Activated CD8-positive, alpha-beta memory T cell treated with anti-CD3 and anti-CD28 coated beads, Interleukin-2, amount 10 ng/mL, durations not matched to agents 7 days and 5 days (primary cell): ENCODE data around the gene CD28. TPM values are rescaled to one million over a fixed set of nuclear protein-coding genes. Genes with fewer than 3 reads are reported as not detected.

Experiments used
- ATAC-seq: fragments of 150-1000 bp; cut with Tn5 transposase; one replicate; pipeline ENCODE4 v1.10.0; 2021; ENCODE audit warnings: moderate library complexity
- CTCF ChIA-PET: fragments of 350-600 bp; sonication (Branson Sonifier 250); formaldehyde crosslinking; loops from one replicate; lab custom pipeline; 2021; ENCODE audit warnings: antibody characterized with exemption; lab: Charles Lee
- DNase-seq: peaks from one replicate; pipeline ENCODE4 v3.0.0-alpha.2; 2020
- H3K27ac Mint-ChIP-seq: one replicate; pipeline ENCODE4 v1.8.0; 2021; ENCODE audit warnings: mild to moderate bottlenecking, mixed read lengths
- H3K27me3 Mint-ChIP-seq: one replicate; pipeline ENCODE4 v1.8.0; 2021; ENCODE audit warnings: mixed read lengths
- H3K36me3 Mint-ChIP-seq: one replicate; pipeline ENCODE4 v1.8.0; 2021; ENCODE audit warnings: mild to moderate bottlenecking, mixed read lengths
- H3K4me1 Mint-ChIP-seq: one replicate; pipeline ENCODE4 v1.8.0; 2021; ENCODE audit warnings: mixed read lengths
- H3K4me3 Mint-ChIP-seq: one replicate; pipeline ENCODE4 v1.8.0; 2021; ENCODE audit warnings: mild to moderate bottlenecking, moderate library complexity, mixed read lengths
- H3K9me3 Mint-ChIP-seq: one replicate; pipeline ENCODE4 v1.8.0; 2022; ENCODE audit warnings: low read depth, mixed read lengths
- total RNA-seq, 2 experiments: library from RNA; stranded (reverse); gene quantifications; one replicate each; pipeline ENCODE4 v1.2.3, GENCODE V29; 2021

CD28 gene
- 10 to 100 TPM; 30.5 to 35.7 TPM for total RNA-seq

DNA sequence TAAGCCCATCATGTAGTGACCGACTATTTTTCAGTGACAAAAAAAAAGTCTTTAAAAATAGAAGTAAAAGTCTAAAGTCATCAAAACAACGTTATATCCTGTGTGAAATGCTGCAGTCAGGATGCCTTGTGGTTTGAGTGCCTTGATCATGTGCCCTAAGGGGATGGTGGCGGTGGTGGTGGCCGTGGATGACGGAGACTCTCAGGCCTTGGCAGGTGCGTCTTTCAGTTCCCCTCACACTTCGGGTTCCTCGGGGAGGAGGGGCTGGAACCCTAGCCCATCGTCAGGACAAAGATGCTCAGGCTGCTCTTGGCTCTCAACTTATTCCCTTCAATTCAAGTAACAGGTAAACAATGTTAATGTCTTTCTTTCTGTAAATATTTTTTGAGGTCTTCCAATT lies at the start of gene CD28:
CD28 (plus strand) TSS at position 237 of the 400 bp plus-strand sequence; CDS start at position 295, 58 bp downstream.
- peak within 1 kb of the TSS; percentile 95 for H3K27ac Mint-ChIP-seq
- no peaks in the 10 kb centered on the region for H3K27me3 Mint-ChIP-seq
- H3K4me3 Mint-ChIP-seq: peak within 1 kb of the TSS; percentile 87
- peak; percentile 96 for DNase-seq
- CTCF ChIA-PET: interaction anchor here (1.3 to 4.8 kb wide), 4 partner anchors 12 to 44 kb away, joined by 4 to 16 read pairs (median 6); no protein-coding TSS in a partner anchor
- H3K36me3 Mint-ChIP-seq: peaks cover 22% of the 10 kb centered on the region
- peaks cover 49% of the 10 kb centered on the region for H3K4me1 Mint-ChIP-seq
- ATAC-seq: peak; percentile 87
- no peaks in the 10 kb centered on the region for H3K9me3 Mint-ChIP-seq

DNA sequence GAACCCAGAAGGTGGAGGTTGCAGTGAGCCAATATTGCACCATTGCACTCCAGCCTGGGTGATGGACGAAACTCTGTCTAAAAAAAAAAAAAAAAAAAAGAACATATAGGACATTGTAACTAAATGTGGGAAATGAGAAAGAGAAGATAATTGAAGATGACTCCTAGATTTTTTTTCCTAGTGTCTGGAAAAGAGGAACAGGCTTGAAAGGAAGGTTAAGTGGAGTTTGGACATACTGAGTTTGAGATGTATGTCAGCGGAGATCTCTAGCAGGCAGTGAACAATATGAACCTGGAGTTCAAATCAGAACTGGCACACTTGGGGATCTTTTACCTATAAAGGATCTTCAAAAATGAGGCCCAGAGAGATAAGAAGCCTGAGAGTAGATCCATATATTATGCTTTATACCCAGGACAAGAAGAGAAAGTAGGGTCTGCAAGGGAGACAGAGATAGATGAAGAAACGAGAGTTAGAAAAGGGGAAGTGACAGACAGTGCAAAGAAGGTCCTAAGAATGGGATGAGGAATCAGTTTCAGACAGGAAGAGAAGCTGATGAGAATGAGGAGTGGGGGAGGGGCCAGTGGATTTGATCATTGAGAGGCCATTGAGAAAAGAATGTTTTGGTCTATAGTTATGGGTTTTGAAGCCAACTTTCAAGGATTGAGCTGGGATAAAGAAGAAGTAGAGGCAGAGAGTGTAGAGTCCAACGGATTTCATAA lies 46.9 kb upstream of the CD28 start:
- H3K4me3 Mint-ChIP-seq: no peak overlapping the region
- peaks cover 7% of the 10 kb centered on the region for H3K4me1 Mint-ChIP-seq
- H3K27me3 Mint-ChIP-seq: peaks cover 6% of the 10 kb centered on the region
- CTCF ChIA-PET: no interaction called here
- H3K36me3 Mint-ChIP-seq: peaks cover 1% of the 10 kb centered on the region
- ATAC-seq: no peak
- no peak overlapping the region for H3K27ac Mint-ChIP-seq
- H3K9me3 Mint-ChIP-seq: peaks cover 3% of the 10 kb centered on the region
- DNase-seq: no peak

DNA sequence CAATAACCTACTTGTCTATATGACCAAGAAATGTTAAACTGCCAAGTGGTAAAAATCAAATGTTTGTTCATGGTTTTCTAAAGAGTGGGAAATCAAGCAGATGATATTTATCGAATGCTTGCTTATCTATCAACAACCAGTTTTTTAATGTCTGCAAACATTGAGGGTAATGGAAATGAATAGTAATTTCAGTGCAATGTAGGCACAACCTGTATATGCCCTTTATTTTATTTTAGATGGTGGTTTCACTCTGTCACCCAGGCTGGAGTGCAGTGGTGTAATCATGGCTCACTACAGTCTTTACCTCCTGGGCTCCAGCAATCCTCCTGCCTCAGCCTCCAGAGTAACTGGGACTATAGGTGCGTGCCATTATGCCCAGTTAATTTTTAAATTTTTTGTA lies 46.0 kb upstream of the CD28 start:
- ATAC-seq (no peak), DNase-seq (no peak)
- CTCF ChIA-PET: no interaction called here
- H3K9me3 Mint-ChIP-seq: peaks cover 3% of the 10 kb centered on the region
- H3K4me1 Mint-ChIP-seq: peaks cover 7% of the 10 kb centered on the region
- peaks cover 1% of the 10 kb centered on the region for H3K36me3 Mint-ChIP-seq
- H3K27ac Mint-ChIP-seq: no peak overlapping the region
- H3K27me3 Mint-ChIP-seq: no peaks in the 10 kb centered on the region
- no peak overlapping the region for H3K4me3 Mint-ChIP-seq

DNA sequence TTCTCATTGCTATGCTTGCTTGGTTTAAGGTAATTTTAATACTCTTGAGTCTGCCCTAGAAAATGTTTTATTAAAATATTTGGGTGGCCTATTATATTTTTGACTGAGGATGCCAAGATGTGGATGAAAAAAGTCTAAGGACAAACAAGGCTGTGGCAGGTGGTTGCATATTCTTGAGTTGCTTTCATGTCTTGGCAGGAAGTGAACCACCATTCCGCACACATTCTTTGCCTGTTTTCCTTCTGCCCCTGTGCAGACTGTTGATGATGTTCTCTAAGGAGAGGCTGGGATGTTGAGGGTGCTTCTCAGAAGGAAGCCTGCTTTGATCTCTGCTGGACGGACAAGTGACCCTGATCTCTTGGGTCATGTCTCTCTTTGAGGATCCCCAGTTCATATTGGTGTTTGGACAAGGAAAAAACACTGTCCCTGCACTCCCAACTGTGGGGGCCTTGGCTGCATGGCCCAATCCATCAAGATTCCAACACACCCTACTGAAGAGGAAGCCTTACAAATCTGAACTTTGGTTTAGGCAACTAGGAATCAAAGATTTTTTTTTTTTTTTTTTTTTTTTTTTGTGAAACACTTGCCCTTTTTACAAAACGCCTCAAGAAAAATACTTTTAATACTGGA lies 45.0 kb upstream of the CD28 start:
- peaks cover 1% of the 10 kb centered on the region for H3K36me3 Mint-ChIP-seq
- H3K27ac Mint-ChIP-seq: no peak overlapping the region
- peaks cover 3% of the 10 kb centered on the region for H3K9me3 Mint-ChIP-seq
- CTCF ChIA-PET: no interaction called here
- no peak for ATAC-seq
- H3K27me3 Mint-ChIP-seq: no peaks in the 10 kb centered on the region
- DNase-seq: no peak
- no peak overlapping the region for H3K4me3 Mint-ChIP-seq
- peaks cover 4% of the 10 kb centered on the region for H3K4me1 Mint-ChIP-seq

DNA sequence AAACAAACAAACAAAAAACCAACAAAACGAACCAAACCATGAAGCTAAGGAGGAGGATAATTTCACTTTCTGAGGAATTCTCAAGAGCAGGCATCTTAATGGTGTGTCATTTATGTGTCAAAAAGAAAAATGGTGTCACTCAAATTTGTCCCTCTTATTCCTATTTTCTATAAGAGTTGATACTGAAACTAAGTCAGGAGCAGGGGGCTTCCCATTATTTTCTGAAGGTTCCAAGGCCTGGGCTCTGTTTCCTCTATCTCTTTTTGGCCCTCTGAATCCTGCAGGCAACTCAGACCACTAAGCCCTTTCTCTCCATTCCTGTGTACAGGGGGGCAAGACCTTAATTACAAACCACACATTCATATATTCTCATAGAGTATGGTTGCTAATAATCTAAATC lies 44.0 kb upstream of the CD28 start:
- no peak overlapping the region for H3K4me3 Mint-ChIP-seq
- peaks cover 4% of the 10 kb centered on the region for H3K4me1 Mint-ChIP-seq
- no peaks in the 10 kb centered on the region for H3K27me3 Mint-ChIP-seq
- ATAC-seq (no peak), DNase-seq (no peak)
- H3K9me3 Mint-ChIP-seq: peaks cover 3% of the 10 kb centered on the region
- H3K36me3 Mint-ChIP-seq: peaks cover 1% of the 10 kb centered on the region
- no peak overlapping the region for H3K27ac Mint-ChIP-seq
- CTCF ChIA-PET: no interaction called here

DNA sequence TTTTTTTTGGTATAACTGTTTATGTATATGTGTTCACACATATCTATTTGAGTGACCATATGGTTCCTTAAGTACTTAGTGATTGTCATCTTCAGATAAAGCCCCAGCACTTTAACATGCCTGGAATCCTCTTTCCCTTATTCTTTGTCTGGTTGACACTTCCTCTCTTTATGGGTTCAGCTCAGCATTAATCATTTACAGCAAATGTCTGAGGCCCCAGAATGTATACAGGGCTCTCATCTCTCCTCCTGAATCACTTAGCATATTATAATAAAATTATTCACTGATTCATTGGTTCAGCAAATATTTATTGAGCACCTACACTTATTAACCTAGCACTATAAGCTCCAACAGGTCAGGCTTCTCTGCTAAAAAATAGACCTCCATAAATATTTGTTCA lies 43.5 kb upstream of the CD28 start:
- Mint-ChIP-seq H3K4me1 (peaks cover 4% of the 10 kb centered on the region), H3K9me3 (peaks cover 3% of the 10 kb centered on the region), H3K36me3 (peaks cover 1% of the 10 kb centered on the region), H3K27ac (no peak overlapping the region), H3K4me3 (no peak overlapping the region), H3K27me3 (no peaks in the 10 kb centered on the region)
- ATAC-seq: no peak
- CTCF ChIA-PET: no interaction called here
- DNase-seq: no peak

DNA sequence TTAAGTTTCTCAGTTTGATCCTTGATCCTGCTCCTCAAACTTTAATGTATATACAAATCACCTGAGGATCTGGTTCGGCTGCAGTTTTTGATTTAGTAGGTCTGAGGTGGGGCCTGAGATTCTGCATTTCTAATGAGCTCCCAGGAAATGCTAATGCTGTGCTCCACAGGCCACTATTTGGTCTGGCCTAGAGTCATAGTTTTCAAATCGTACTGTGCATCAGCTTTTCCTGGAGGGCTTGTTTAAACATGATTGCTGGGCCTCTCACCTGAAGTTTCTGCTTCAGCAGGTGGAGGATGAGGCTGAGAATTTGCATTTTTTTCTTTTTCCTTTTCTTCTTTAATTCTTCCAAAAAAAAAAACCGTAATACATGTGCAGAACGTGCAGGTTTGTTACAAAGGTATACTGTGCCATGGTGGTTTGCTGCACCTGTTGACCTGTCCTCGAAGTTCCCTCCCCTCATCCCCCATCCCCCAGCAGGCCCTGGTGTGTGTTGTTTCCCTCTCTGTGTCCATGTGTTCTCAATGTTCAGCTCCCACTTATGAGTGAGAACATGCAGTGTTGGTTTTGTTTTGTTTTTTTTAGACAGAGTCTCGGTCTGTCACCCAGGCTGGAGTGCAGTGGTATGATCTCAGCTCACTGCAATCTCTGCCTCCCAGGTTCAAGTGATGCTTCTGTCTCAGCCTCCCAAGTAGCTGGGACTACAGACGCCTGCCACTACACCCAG lies 42.2 kb upstream of the CD28 start:
- no peak overlapping the region for H3K27ac Mint-ChIP-seq
- peaks cover 4% of the 10 kb centered on the region for H3K4me1 Mint-ChIP-seq
- no peaks in the 10 kb centered on the region for H3K36me3 Mint-ChIP-seq
- CTCF ChIA-PET: no interaction called here
- ATAC-seq (no peak), DNase-seq (no peak)
- no peaks in the 10 kb centered on the region for H3K9me3 Mint-ChIP-seq
- no peak overlapping the region for H3K4me3 Mint-ChIP-seq
- H3K27me3 Mint-ChIP-seq: no peaks in the 10 kb centered on the region

DNA sequence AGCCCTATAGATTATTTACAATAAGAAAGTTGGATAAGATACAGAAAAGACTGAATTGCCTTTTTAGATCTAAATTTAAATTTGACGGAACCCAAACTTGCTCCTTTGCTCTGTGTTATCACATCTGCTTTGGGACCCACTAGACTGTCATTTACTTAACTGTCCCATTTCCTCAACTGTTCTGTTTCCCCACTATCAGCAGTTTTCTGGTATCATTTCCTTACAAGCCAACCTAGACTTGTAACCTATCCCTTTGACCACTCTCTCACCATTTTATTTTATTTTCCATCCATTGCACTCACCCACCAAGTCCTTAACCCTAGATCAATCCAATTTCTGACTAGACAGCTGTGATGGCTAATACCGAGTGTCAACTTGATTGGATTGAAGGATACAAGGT lies 38.6 kb upstream of the CD28 start:
- no peak overlapping the region for H3K4me3 Mint-ChIP-seq
- DNase-seq (no peak), ATAC-seq (no peak)
- H3K27ac Mint-ChIP-seq: no peak overlapping the region
- CTCF ChIA-PET: no interaction called here
- H3K27me3 Mint-ChIP-seq: no peaks in the 10 kb centered on the region
- no peaks in the 10 kb centered on the region for H3K9me3 Mint-ChIP-seq
- H3K4me1 Mint-ChIP-seq: no peaks in the 10 kb centered on the region
- H3K36me3 Mint-ChIP-seq: peaks cover 1% of the 10 kb centered on the region

DNA sequence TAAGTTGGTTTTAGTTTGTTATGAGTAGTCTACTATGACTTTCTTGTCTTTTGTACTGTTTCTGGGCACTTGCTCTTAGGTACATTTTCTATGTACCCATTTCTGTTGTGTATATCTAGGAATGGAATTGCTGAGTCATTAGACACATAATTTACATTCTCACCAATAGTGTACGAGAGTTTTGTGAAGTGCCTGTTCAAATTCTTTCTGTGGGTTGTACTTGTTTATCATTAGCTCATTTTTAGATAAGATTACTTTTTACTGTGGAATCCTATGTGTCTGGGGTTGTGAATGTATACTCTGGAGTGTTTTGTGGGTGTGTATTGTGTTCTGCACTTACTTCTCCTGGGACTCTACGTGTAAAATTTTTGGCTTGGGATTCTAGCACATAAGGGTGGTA lies 36.6 kb upstream of the CD28 start:
- ATAC-seq (no peak), DNase-seq (no peak)
- Mint-ChIP-seq H3K4me1 (peaks cover 17% of the 10 kb centered on the region), H3K27me3 (no peaks in the 10 kb centered on the region), H3K27ac (no peak overlapping the region), H3K9me3 (no peaks in the 10 kb centered on the region), H3K4me3 (no peak overlapping the region), H3K36me3 (peaks cover 8% of the 10 kb centered on the region)
- CTCF ChIA-PET: no interaction called here

DNA sequence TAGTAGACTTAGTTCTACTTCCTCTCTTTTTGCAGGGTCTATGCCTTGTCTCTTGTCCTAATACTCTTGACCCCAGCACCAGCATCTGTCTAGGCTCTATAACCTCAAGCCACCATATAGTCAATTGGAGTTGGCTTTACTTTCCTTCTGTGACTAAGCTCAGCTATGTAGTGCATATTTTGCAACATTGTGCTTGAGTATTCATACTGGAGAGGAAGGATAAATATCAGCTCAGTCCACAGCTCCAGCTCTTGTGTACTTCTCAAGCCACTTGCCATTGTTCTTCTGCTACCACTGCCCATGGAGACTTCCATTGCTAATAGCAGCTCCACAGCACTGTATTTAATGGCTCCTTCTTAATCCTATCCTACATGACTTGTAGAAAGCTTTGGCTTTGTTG lies 35.5 kb upstream of the CD28 start:
- ATAC-seq (no peak), DNase-seq (no peak)
- no peak overlapping the region for H3K4me3 Mint-ChIP-seq
- H3K9me3 Mint-ChIP-seq: no peaks in the 10 kb centered on the region
- peaks cover 2% of the 10 kb centered on the region for H3K27me3 Mint-ChIP-seq
- H3K27ac Mint-ChIP-seq: no peak overlapping the region
- CTCF ChIA-PET: no interaction called here
- peaks cover 8% of the 10 kb centered on the region for H3K36me3 Mint-ChIP-seq
- peaks cover 22% of the 10 kb centered on the region for H3K4me1 Mint-ChIP-seq

DNA sequence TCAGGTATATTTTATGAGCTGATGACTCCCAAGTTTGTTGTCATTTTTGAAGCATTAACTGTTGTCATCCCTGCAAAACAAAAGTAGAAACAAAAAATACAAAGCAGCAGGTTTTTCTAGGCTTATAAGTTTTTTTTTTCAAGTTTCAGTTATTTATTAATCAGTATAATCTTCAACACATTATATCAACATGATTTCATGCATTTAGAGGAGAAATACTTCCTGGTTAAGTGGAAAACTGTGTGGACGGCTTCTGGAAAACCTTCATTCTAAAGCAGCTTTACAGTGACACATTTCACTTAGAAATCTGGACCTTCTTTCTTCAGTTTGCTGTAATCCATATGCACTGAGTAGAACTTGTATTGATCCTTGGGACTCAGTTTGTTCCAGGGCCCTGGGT lies 34.6 kb upstream of the CD28 start:
- Mint-ChIP-seq H3K36me3 (peaks cover 8% of the 10 kb centered on the region), H3K4me3 (no peak overlapping the region), H3K9me3 (no peaks in the 10 kb centered on the region), H3K27ac (no peak overlapping the region), H3K4me1 (peaks cover 22% of the 10 kb centered on the region), H3K27me3 (peaks cover 2% of the 10 kb centered on the region)
- CTCF ChIA-PET: interaction anchor here (1.2 kb wide), 1 partner anchor 142 kb away, joined by 3 read pairs; no protein-coding TSS in a partner anchor
- DNase-seq: no peak
- no peak for ATAC-seq

DNA sequence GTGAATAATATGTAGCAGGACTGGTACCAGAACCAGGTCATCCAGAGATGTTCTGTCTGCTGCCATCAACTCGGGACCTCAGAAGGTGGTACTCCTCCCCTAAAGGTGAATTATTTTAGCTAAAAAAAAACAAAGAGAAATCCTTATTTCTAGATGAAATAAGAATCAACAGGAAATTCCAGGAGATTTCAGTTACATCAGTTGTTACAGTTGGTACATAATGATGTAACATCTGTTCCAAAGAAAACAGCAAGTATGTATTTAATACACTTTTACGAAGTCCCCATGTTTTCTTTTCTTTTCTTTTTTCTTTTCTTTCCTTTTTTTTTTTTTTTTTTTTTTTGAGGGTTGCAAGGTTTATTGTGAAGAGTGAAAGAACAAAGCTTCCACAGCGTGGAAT lies 33.6 kb upstream of the CD28 start:
- Mint-ChIP-seq H3K4me1 (peaks cover 23% of the 10 kb centered on the region), H3K36me3 (peaks cover 8% of the 10 kb centered on the region), H3K27me3 (peaks cover 2% of the 10 kb centered on the region), H3K9me3 (no peaks in the 10 kb centered on the region), H3K4me3 (no peak overlapping the region), H3K27ac (no peak overlapping the region)
- ATAC-seq: no peak
- CTCF ChIA-PET: interaction anchor here (0.9 kb wide), 1 partner anchor 35 kb away, joined by 3 read pairs; no protein-coding TSS in a partner anchor
- DNase-seq: no peak

DNA sequence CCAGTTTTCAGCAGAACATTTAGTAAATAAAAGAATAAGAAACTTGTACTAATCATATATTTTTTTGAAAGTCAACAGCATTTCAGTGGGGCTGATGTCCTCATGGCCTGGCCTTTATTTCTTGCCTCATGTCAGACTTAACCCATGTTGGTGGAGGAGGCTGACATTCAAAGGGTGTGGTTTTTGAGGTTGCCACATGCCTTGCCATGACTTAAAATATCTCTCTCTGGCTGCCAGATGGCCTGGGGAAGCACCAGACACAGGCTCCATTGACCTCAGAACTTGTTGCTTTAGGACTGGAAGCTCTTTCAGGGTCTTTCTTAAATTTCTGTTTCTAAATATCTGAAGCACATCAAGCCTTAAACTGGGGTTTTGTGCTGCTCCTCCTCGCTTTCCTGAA lies 32.5 kb upstream of the CD28 start:
- H3K27ac Mint-ChIP-seq: peak overlapping the region; percentile 31

More for the DNA sequence above, 32.5 kb upstream of the CD28 start:
- CTCF ChIA-PET: no interaction called here
- H3K4me1 Mint-ChIP-seq: peaks cover 23% of the 10 kb centered on the region
- H3K27me3 Mint-ChIP-seq: peaks cover 2% of the 10 kb centered on the region
- peaks cover 9% of the 10 kb centered on the region for H3K36me3 Mint-ChIP-seq
- no peak overlapping the region for H3K4me3 Mint-ChIP-seq
- ATAC-seq: peak; percentile 84
- no peaks in the 10 kb centered on the region for H3K9me3 Mint-ChIP-seq
- peak; percentile 84 for DNase-seq
